Esophagus muscularis mucosa (tissue), 4 donors: ENCODE results near the gene USP12. TPM values are rescaled to one million over a fixed set of nuclear protein-coding genes. Genes with fewer than 3 reads are reported as not detected.

Experiments used
- DNase-seq: peaks from one replicate; pipeline ENCODE4 v3.0.0-alpha.2; 2017; ENCODE audit errors: extremely low spot score
- H3K27ac ChIP-seq, 4 donors: fragments of 200-600 bp; sonication (generic); replicated peaks in 1 of 4; 1 replicate in 3 of 4; 2 replicates in 1 of 4; pipeline ENCODE4 v1.5.1; 2016 to 2019; ENCODE audit warnings: mild to moderate bottlenecking in 1 of 4
- H3K27me3 ChIP-seq, 4 donors: fragments of 200-600 bp; sonication (generic); one replicate each; pipeline versions ENCODE4 v1.5.1 to v1.6.0; 2016 to 2019
- H3K36me3 ChIP-seq, 4 donors: fragments of 200-600 bp; sonication (generic); one replicate each; pipeline ENCODE4 v1.5.1; 2016 to 2019
- H3K4me1 ChIP-seq, 4 donors: fragments of 200-600 bp; sonication (generic); one replicate each; pipeline ENCODE4 v1.5.1; 2016 to 2019
- H3K4me3 ChIP-seq, 4 donors: fragments of 200-600 bp; sonication (generic); 1 replicate in 2 of 4; 2 replicates in 2 of 4; pipeline ENCODE4 v1.5.1; 2016 to 2019; ENCODE audit warnings: mild to moderate bottlenecking in 4 of 4, moderate library complexity in 1 of 4
- H3K9me3 ChIP-seq, 4 donors: fragments of 200-600 bp; sonication (generic); 1 replicate in 3 of 4; 2 replicates in 1 of 4; pipeline ENCODE4 v1.5.1; 2016 to 2019
- EP300 ChIP-seq: sonication (generic); formaldehyde crosslinking; IDR thresholded peaks from one replicate; pipeline ENCODE4 v1.6.1; 2017; ENCODE audit warnings: antibody characterized with exemption
- POLR2A ChIP-seq: fragments of 450-650 bp; IDR thresholded peaks from one replicate; pipeline ENCODE4 v1.6.1; 2017; ENCODE audit warnings: antibody characterized with exemption, moderate library complexity, mild to moderate bottlenecking, low read depth
- POLR2AphosphoS5 ChIP-seq, 2 donors: sonication (generic); formaldehyde crosslinking; IDR thresholded peaks; one replicate each; pipeline ENCODE4 v1.6.1; 2017; ENCODE audit warnings: antibody characterized with exemption in 2 of 2
- WGBS: methylation state at CpG from one replicate; pipeline ENCODE4 v1.1.5; 2018; 5-methylcytosine and 5-hydroxymethylcytosine counted together
- intact Hi-C: fragments of 100-400 bp; cut with DNase I; formaldehyde crosslinking; loops from one replicate; pipeline ENCODE4 v1.15.1; 2023
- total RNA-seq, 4 donors: library from RNA; depleted of rRNA; stranded (reverse); fragments of >200 nt; gene quantifications; one replicate each; pipeline versions ENCODE4 v1.1.0 to v1.2.1, GENCODE V29; 2016
- TF ChIP-seq, protein P1 (sequence below), 3 experiments: fragments of 200-600 bp in 2 of 3; fragments of 450-650 bp in 1 of 3; sonication (generic) in 2 of 3; IDR thresholded peaks; one replicate each; pipeline ENCODE4 v1.5.1; 2017 to 2019; ENCODE audit warnings: antibody characterized with exemption in 3 of 3, mild to moderate bottlenecking in 2 of 3, moderate library complexity in 1 of 3

USP12 gene
- total RNA-seq, 4 donors from 2014 or later = 55.6 to 107 (median 87.3) TPM

DNA sequence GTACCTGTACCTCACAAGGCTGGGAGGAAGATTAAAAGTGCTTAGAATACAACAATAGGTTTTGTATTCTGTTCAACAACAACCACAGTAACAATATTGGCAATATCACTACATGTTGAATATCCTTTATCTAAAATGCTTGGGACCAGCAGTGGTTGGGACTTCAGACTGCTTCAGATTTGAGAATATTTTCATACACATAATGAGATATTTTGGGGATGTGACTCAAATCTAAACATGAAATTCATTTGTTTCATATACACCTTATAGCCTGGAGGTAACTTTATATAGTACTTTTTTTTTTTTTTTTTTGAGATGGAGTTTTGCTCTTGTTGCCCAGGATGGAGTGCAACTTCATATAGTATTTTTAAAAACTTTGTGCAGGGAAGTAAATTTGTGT is 73.9 kb downstream of the USP12 start:
- Histone ChIP-seq H3K27ac (no peak overlapping the region), H3K9me3 (no peaks in the 10 kb centered on the region), H3K4me3 (no peak overlapping the region), H3K4me1 (peaks cover 0 to 17% (median 11%) of the 10 kb centered on the region in 4 donors), H3K27me3 (no peaks in the 10 kb centered on the region), H3K36me3 (peaks cover 0 to 30% (median 14%) of the 10 kb centered on the region in 4 donors)
- no peak for DNase-seq
- TF ChIP-seq, protein P1, sequence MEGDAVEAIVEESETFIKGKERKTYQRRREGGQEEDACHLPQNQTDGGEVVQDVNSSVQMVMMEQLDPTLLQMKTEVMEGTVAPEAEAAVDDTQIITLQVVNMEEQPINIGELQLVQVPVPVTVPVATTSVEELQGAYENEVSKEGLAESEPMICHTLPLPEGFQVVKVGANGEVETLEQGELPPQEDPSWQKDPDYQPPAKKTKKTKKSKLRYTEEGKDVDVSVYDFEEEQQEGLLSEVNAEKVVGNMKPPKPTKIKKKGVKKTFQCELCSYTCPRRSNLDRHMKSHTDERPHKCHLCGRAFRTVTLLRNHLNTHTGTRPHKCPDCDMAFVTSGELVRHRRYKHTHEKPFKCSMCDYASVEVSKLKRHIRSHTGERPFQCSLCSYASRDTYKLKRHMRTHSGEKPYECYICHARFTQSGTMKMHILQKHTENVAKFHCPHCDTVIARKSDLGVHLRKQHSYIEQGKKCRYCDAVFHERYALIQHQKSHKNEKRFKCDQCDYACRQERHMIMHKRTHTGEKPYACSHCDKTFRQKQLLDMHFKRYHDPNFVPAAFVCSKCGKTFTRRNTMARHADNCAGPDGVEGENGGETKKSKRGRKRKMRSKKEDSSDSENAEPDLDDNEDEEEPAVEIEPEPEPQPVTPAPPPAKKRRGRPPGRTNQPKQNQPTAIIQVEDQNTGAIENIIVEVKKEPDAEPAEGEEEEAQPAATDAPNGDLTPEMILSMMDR (IDR thresholded peaks at IDR 0.05) = no peak
- no peak for TF ChIP-seq EP300
- TF ChIP-seq POLR2AphosphoS5 (IDR thresholded peaks at IDR 0.05) = no peak
- no peak for TF ChIP-seq POLR2A
- intact Hi-C loops = no loop called here

DNA sequence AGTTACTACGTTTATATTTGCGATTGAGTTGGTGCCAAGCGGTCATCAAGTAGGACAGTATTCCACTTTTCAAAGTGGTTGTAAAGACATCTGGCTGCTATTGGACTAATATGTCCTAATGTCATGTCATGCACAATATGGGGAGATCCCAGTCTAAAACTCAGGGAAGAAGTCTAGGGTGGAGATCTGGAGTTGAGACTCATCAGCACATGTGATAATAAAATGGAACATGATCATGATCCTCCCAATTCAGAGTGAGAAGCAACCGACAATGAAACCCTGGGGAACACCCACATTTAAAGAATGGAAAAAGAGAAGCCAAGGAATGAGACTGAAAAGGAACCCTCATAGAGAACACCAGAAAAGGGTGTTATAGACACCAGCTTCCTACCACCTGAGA is 80.2 kb downstream of the USP12 start:
- 86% methylated on average over 4 of the region's 4 CpGs for WGBS
- DNase-seq = no peak
- peaks cover 0 to 24% (median 18%) of the 10 kb centered on the region in 4 donors for H3K4me1 ChIP-seq
- no peak overlapping the region for H3K27ac ChIP-seq
- no peak overlapping the region for H3K4me3 ChIP-seq
- H3K9me3 ChIP-seq = no peaks in the 10 kb centered on the region
- H3K36me3 ChIP-seq = peaks cover 0 to 56% (median 28%) of the 10 kb centered on the region in 4 donors
- TF ChIP-seq EP300 = no peak
- no peaks in the 10 kb centered on the region for H3K27me3 ChIP-seq
- intact Hi-C loops = no loop called here

DNA sequence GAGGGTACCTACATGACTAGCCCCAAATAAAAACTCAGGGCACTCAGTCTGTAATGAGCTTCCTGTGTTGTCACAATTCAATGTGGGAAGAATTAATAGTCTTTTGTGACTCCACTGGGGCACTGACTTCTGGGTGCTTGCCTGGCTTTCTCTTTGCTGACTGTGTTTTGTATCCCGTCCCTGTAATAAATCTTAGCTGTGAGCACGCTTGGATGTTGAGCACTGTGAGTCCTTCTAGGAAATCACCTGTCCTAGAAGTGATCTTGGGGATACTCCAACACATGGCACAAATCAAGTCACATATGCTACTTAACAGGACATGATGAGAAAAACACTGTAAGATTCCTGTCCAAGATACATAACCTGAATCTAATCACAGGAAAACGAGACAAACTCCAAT is 83.0 kb downstream of the USP12 start:
- Histone ChIP-seq H3K4me1 (peaks cover 0 to 24% (median 18%) of the 10 kb centered on the region in 4 donors), H3K36me3 (peaks cover 0 to 40% (median 20%) of the 10 kb centered on the region in 4 donors), H3K27ac (no peak overlapping the region), H3K4me3 (no peak overlapping the region), H3K9me3 (no peaks in the 10 kb centered on the region), H3K27me3 (no peaks in the 10 kb centered on the region)
- TF ChIP-seq EP300 (no peak), POLR2A (no peak), POLR2AphosphoS5 (IDR thresholded peaks at IDR 0.05) (no peak)
- TF ChIP-seq, protein P1 (IDR thresholded peaks at IDR 0.05) = no peak
- DNase-seq = no peak
- 76% methylated on average over 3 of the region's 3 CpGs for WGBS
- intact Hi-C loops = no loop called here

DNA sequence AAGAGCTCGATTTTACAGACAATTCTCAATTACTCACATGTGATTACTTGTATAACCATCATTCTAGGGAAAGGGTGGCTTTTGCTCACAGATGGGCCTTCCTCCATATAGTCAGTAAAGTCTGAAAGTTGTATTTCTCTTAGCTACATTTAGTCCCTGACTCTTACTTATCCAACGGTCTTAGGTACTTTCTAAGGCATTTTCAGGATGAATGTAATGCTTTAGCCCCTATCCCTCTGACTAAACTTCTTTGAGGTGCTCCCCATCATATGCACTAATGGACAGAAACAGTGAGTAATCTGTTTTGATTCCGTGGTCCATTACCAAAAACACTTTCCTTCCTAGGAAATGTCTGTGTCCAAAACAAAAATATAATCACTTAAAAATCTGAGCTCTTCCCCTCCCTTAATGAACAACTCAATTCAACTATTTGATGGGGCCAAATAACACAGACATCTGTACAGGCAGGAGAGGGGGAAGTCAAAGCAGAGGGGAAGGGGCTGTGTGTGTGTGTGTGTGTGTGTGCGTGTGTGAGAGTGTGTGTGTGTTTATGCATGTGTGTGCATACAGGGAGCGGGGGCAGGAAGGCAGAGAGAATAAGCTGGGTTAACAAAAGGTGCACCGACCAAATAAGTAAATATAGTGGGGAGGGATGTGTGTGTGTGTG is 84.9 kb downstream of the USP12 start:
- 94% methylated on average over 6 of the region's 6 CpGs for WGBS
- Histone ChIP-seq H3K36me3 (peaks cover 0 to 47% (median 22%) of the 10 kb centered on the region in 4 donors), H3K27ac (no peak overlapping the region)

DNA sequence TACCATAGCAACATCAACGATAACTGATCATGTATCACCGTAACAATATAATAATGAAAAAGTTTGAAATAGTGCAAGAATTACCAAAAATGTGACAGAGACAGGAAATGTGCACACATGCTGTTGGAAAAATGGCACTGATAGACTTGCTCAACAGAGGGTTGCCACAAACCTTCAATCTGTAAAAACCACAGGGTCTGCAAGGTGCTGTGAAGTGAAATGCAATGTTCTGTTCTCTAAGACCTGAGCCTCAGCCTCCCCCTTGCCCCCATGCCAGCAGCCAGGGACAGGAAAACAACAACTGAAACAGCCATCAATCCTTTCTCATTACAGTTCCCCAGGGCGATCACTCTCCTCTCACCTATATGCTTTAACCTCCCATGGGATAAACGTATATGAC is 88.4 kb downstream of the USP12 start:
- Histone ChIP-seq H3K36me3 (peaks cover 0 to 52% (median 19%) of the 10 kb centered on the region in 4 donors), H3K27me3 (no peaks in the 10 kb centered on the region)

More for the DNA sequence above, 84.9 kb downstream of the USP12 start:
- intact Hi-C loops = no loop called here
- H3K9me3 ChIP-seq = no peaks in the 10 kb centered on the region
- TF ChIP-seq POLR2AphosphoS5 (IDR thresholded peaks at IDR 0.05) (no peak), POLR2A (no peak), EP300 (no peak)
- TF ChIP-seq, protein P1 (IDR thresholded peaks at IDR 0.05) = no peak
- H3K4me3 ChIP-seq = no peak overlapping the region
- no peaks in the 10 kb centered on the region for H3K27me3 ChIP-seq
- peaks cover 0 to 21% (median 18%) of the 10 kb centered on the region in 4 donors for H3K4me1 ChIP-seq
- DNase-seq = no peak

More for the DNA sequence above, 88.4 kb downstream of the USP12 start:
- TF ChIP-seq, protein P1 (IDR thresholded peaks at IDR 0.05) = no peak
- WGBS = 79% methylated on average over 4 of the region's 4 CpGs
- intact Hi-C loops = no loop called here
- Histone ChIP-seq H3K27ac (no peak overlapping the region), H3K4me3 (no peak overlapping the region), H3K4me1 (peaks cover 0 to 21% (median 20%) of the 10 kb centered on the region in 4 donors), H3K9me3 (no peaks in the 10 kb centered on the region)
- no peak for DNase-seq
